NT2/D1 (cell line): ENCODE results near the gene CFAP74.

Experiments
- YY1 ChIP-seq: IDR thresholded peaks from 2 replicates; pipeline ENCODE4 v1.6.1; 2011; ENCODE audit not compliant: insufficient read length, insufficient read depth
- ZNF274 ChIP-seq: IDR thresholded peaks from 2 replicates; pipeline ENCODE4 v1.6.1; 2011; ENCODE audit warnings: mild to moderate bottlenecking, low read depth, low read length

DNA sequence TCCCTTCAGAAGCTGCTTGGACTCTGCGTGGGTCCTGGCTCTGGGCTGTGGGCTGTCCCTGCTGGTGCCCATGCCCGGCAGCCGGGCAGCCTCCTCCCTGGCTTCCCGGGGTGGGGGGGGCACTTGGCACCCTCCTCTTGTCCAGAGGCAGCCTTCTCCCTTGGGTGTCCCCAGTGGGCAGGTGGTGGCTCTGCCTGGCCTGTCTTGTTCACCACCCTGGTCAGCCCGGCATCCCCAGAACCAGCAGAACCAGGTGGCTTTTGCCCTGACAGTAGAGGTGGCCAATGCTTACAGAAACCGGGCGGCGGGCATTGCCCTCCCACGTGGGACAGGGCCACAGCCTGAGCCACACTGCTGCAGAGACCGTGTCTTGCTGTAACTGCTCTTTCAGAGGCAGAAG lies 38.0 kb downstream of the CFAP74 start:
- no peak for TF ChIP-seq YY1
- TF ChIP-seq ZNF274: no peak
